Mesenchymal stem cell (in vitro differentiated cells and primary cell): ENCODE results near the gene UVSSA.

Experiments
- DNase-seq: peaks from one replicate; pipeline ENCODE4 v3.0.0-alpha.2; 2013
- H2AFZ ChIP-seq: one replicate; pipeline ENCODE4 v1.6.1; 2013; ENCODE audit warnings: low read depth, mild to moderate bottlenecking, control low read depth, inconsistent platforms, low read length, moderate library complexity
- H2AK5ac ChIP-seq: 2 replicates; pipeline ENCODE4 v1.6.1; 2013; ENCODE audit warnings: low read length, moderate library complexity, mild to moderate bottlenecking, inconsistent platforms; ENCODE audit not compliant: severe bottlenecking
- H2BK120ac ChIP-seq: one replicate; pipeline ENCODE4 v1.6.1; 2013; ENCODE audit warnings: low read depth, mild to moderate bottlenecking, inconsistent platforms, low read length, moderate library complexity
- H2BK12ac ChIP-seq, 2 experiments: one replicate each; pipeline ENCODE4 v1.6.1; 2013; ENCODE audit warnings: inconsistent platforms in 2 of 2, low read length in 2 of 2, mild to moderate bottlenecking in 2 of 2, moderate library complexity in 2 of 2, control low read depth in 1 of 2
- H2BK15ac ChIP-seq: one replicate; pipeline ENCODE4 v1.6.1; 2013; ENCODE audit warnings: mild to moderate bottlenecking, low read depth, inconsistent platforms; ENCODE audit not compliant: poor library complexity, severe bottlenecking
- H2BK5ac ChIP-seq: 2 replicates; pipeline ENCODE4 v1.6.1; 2013; ENCODE audit warnings: low read depth, mild to moderate bottlenecking, low read length, control low read depth, inconsistent platforms; ENCODE audit not compliant: poor library complexity, severe bottlenecking
- H3K14ac ChIP-seq, 2 experiments: one replicate each; pipeline ENCODE4 v1.6.1; 2013; ENCODE audit warnings: inconsistent platforms in 2 of 2, low read length in 2 of 2, control low read depth in 1 of 2, mild to moderate bottlenecking in 1 of 2, moderate library complexity in 1 of 2
- H3K18ac ChIP-seq, 2 experiments: one replicate each; pipeline ENCODE4 v1.6.1; 2013; ENCODE audit warnings: inconsistent platforms in 2 of 2, low read length in 2 of 2, control low read depth in 1 of 2, low read depth in 1 of 2, mild to moderate bottlenecking in 1 of 2
- H3K23ac ChIP-seq, 2 experiments: one replicate each; pipeline ENCODE4 v1.6.1; 2013; ENCODE audit warnings: inconsistent platforms in 2 of 2, low read length in 2 of 2, mild to moderate bottlenecking in 2 of 2, moderate library complexity in 2 of 2, control low read depth in 1 of 2
- H3K27ac ChIP-seq: 2 replicates; pipeline ENCODE4 v1.5.1; 2013; ENCODE audit warnings: mild to moderate bottlenecking, moderate library complexity, low read length, control low read depth, inconsistent platforms; ENCODE audit not compliant: poor library complexity, severe bottlenecking
- H3K27me3 ChIP-seq, 2 experiments: 2 replicates each; pipeline versions ENCODE4 v1.6.1 to v1.7.0; 2013; ENCODE audit warnings: low read length in 2 of 2, mild to moderate bottlenecking in 2 of 2, moderate library complexity in 2 of 2, control low read depth in 1 of 2, inconsistent platforms in 1 of 2; ENCODE audit not compliant: control insufficient read depth in 1 of 2, insufficient read depth in 1 of 2
- H3K36me3 ChIP-seq, 2 experiments: 2 replicates each; pipeline versions ENCODE4 v1.6.1 to v1.7.0; 2013; ENCODE audit warnings: low read length in 2 of 2, control low read depth in 1 of 2, inconsistent platforms in 1 of 2, low read depth in 1 of 2, mild to moderate bottlenecking in 1 of 2; ENCODE audit not compliant: insufficient read depth in 2 of 2, control insufficient read depth in 1 of 2
- H3K4ac ChIP-seq, 2 experiments: one replicate each; pipeline ENCODE4 v1.6.1; 2013; ENCODE audit warnings: inconsistent platforms in 2 of 2, low read length in 2 of 2, mild to moderate bottlenecking in 2 of 2, moderate library complexity in 2 of 2, control low read depth in 1 of 2, low read depth in 1 of 2
- H3K4me1 ChIP-seq: 2 replicates; pipeline ENCODE4 v1.6.1; 2013; ENCODE audit warnings: low read depth, low read length, control low read depth; ENCODE audit not compliant: control insufficient read depth, insufficient read depth
- H3K4me2 ChIP-seq: 2 replicates; pipeline ENCODE4 v1.6.1; 2013; ENCODE audit warnings: low read length, mild to moderate bottlenecking, inconsistent platforms; ENCODE audit not compliant: poor library complexity, severe bottlenecking
- H3K4me3 ChIP-seq, 2 experiments: 2 replicates each; pipeline versions ENCODE4 v1.5.1 to v1.7.0; 2013; ENCODE audit warnings: low read length in 2 of 2, mild to moderate bottlenecking in 2 of 2, control low read depth in 1 of 2, low read depth in 1 of 2; ENCODE audit not compliant: insufficient read depth in 1 of 2
- H3K79me1 ChIP-seq: replicated peaks from 2 replicates; pipeline ENCODE4 v1.6.1; 2013; ENCODE audit warnings: mild to moderate bottlenecking, control low read depth, low read length, inconsistent platforms; ENCODE audit not compliant: poor library complexity, severe bottlenecking
- H3K9ac ChIP-seq: 2 replicates; pipeline ENCODE4 v1.7.0; 2013; ENCODE audit warnings: mild to moderate bottlenecking, low read length, moderate library complexity
- H3K9me3 ChIP-seq: 2 replicates; pipeline ENCODE4 v1.7.0; 2013; ENCODE audit warnings: mild to moderate bottlenecking, low read length; ENCODE audit not compliant: control insufficient read depth
- H4K8ac ChIP-seq: one replicate; pipeline ENCODE4 v1.6.1; 2013; ENCODE audit warnings: inconsistent platforms, mild to moderate bottlenecking, low read length, moderate library complexity
- H4K91ac ChIP-seq: one replicate; pipeline ENCODE4 v1.6.1; 2013; ENCODE audit warnings: mild to moderate bottlenecking, low read length, inconsistent platforms
- WGBS: methylation state at CpG from one replicate; pipeline ENCODE4 v1.1.7; 2013; ENCODE audit warnings: mixed read lengths; 5-methylcytosine and 5-hydroxymethylcytosine counted together

The UVSSA gene

DNA sequence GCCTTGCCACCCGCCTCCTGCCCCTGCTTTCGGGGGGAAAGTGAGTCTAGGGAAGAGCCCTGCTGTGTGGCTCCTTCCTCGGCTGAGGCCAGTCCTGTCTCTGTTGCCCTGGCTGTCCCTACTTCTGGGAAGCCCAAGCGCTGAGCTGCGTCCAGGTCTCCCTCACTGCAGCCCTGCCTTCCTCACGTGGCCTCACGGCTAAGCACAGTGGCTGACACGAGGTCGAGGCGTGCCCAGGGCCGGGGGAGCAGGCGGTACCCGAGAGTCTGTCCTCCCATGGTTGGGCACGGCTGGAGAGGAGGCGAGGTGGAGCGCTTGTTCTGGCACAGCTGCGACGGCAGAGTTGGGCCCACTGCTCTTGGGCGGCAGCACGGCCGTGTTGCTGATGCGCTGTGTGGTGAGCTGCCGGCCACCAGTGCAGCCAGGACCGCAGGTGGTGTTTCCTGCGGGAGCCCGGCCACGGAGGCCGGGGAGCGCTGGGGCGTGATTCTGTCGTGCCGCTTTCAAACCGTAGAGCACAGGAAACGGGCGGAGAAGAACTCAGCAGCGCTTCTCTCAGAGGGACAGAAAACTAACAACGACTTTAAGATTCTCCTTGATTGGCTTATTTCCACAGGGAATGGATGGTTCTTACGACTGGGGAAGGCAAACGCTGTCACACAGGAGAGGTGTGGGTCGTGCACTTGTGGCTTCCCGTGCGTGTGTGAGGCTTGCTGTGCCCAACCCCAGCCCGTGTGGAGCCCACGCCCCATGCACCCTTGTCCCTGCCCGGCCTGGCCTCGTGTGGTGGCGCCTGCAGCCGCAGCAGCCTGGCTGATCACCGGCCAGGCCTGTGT, 36.0 kb upstream of the UVSSA start:
- WGBS, result 97% methylated on average over 49 of the region's 49 CpGs
- H3K4me2 ChIP-seq, result no peak overlapping the region
- no peak overlapping the region for H4K91ac ChIP-seq
- H3K79me1 ChIP-seq, result peaks cover 28% of the 10 kb centered on the region
- no peak overlapping the region for H2AK5ac ChIP-seq
- H2BK120ac ChIP-seq, result no peak overlapping the region
- H3K9ac ChIP-seq, result no peak overlapping the region
- H3K4me1 ChIP-seq, result peaks cover 27% of the 10 kb centered on the region
- no peak overlapping the region for H3K4ac ChIP-seq
- H3K27ac ChIP-seq, result no peak overlapping the region
- no peaks in the 10 kb centered on the region for H3K9me3 ChIP-seq
- H3K4me3 ChIP-seq, result peak overlapping the region in 1 of 2 experiments; percentile 80
- H3K18ac ChIP-seq, result no peak overlapping the region
- no peak overlapping the region for H2BK15ac ChIP-seq
- H3K14ac ChIP-seq, result no peak overlapping the region
- no peak overlapping the region for H2BK12ac ChIP-seq
- no peak overlapping the region for H2BK5ac ChIP-seq
- H3K36me3 ChIP-seq, result peaks cover 49 to 61% of the 10 kb centered on the region in 2 experiments
- H2AFZ ChIP-seq, result no peak overlapping the region
- H3K27me3 ChIP-seq, result no peaks in the 10 kb centered on the region
- DNase-seq, result no peak
- no peak overlapping the region for H4K8ac ChIP-seq
- no peak overlapping the region for H3K23ac ChIP-seq

DNA sequence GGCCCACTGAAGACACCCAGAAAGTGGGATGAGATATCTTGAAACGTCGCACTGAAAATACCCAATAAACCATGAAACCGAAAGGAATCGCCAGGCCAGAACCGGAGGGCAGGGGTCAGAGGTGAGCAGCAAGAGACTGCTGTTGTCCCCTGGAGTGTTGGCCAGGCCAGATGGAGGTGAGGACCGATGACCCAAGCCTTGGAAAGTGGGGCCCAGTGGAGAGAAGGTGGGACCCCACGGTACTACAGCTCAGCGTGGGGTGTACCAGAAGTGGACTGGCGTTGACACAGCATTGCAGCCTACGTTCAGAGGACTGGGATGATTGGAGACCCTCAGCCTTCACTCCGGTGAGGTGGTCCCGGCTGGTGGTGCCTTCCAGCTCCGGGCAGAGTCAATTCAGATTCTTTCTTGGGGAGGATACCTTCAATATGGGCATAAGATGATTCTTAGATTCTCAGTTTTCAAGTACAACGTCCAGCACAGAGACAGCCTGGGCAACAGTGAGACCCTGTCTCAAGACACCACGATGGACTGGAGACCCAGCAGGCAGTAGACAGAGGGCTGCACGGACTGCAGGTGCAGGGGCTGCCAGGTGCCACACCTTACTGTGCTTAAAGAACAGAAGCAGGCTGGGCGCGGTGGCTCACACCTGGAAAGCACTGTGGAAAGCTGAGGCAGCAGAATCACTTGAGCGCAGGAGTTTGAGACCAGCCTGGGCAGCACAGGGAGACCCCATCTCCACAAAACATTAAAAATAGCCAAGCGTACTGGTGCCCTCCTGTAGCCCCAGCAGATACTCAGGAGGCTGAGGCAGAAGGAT, 34.0 kb upstream of the UVSSA start:
- Histone ChIP-seq H2BK120ac (no peak overlapping the region), H3K27me3 (no peaks in the 10 kb centered on the region), H3K18ac (no peak overlapping the region), H2BK12ac (no peak overlapping the region), H3K4ac (no peak overlapping the region), H3K9me3 (no peaks in the 10 kb centered on the region), H3K79me1 (peaks cover 38% of the 10 kb centered on the region), H4K8ac (no peak overlapping the region), H3K9ac (no peak overlapping the region), H3K23ac (no peak overlapping the region), H4K91ac (no peak overlapping the region), H3K4me2 (no peak overlapping the region), H3K4me3 (no peak overlapping the region), H3K14ac (no peak overlapping the region), H2AK5ac (no peak overlapping the region), H3K4me1 (peaks cover 25% of the 10 kb centered on the region), H2BK5ac (no peak overlapping the region), H2AFZ (no peak overlapping the region), H3K36me3 (peaks cover 60 to 76% of the 10 kb centered on the region in 2 experiments), H3K27ac (no peak overlapping the region), H2BK15ac (no peak overlapping the region)
- DNase-seq, result no peak
- 98% methylated on average over 20 of the region's 20 CpGs for WGBS

DNA sequence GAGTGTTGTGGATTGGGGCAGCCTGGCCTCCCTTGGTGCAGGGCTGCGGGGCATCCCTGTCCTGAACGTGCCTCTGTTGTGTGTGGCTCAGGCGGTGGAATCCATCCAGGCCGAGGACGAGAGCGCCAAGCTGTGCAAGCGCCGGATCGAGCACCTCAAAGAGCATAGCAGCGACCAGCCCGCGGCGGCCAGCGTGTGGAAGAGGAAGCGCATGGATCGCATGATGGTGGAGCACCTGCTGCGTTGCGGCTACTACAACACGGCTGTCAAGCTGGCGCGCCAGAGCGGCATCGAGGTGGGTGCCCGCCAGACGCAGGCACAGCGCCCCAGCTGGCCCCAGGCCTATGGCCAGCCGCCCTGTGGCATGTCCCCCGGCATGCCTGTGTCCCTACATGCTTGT, 31.7 kb upstream of the UVSSA start:
- no peak overlapping the region for H2AK5ac ChIP-seq
- H3K36me3 ChIP-seq, result peaks cover 78 to 86% of the 10 kb centered on the region in 2 experiments
- no peak overlapping the region for H2BK5ac ChIP-seq
- H3K27ac ChIP-seq, result no peak overlapping the region
- H3K4me3 ChIP-seq, result no peak overlapping the region
- peaks cover 12% of the 10 kb centered on the region for H3K4me1 ChIP-seq
- H3K4ac ChIP-seq, result no peak overlapping the region
- H3K23ac ChIP-seq, result no peak overlapping the region
- no peak overlapping the region for H2AFZ ChIP-seq
- no peak overlapping the region for H3K4me2 ChIP-seq
- DNase-seq, result no peak
- H3K79me1 ChIP-seq, result peaks cover 51% of the 10 kb centered on the region
- 95% methylated on average over 28 of the region's 28 CpGs for WGBS
- no peaks in the 10 kb centered on the region for H3K27me3 ChIP-seq
- H2BK120ac ChIP-seq, result no peak overlapping the region
- no peak overlapping the region for H3K14ac ChIP-seq
- H4K91ac ChIP-seq, result no peak overlapping the region
- H3K18ac ChIP-seq, result no peak overlapping the region
- no peaks in the 10 kb centered on the region for H3K9me3 ChIP-seq
- H4K8ac ChIP-seq, result peak overlapping the region; percentile 36
- no peak overlapping the region for H2BK15ac ChIP-seq
- H2BK12ac ChIP-seq, result no peak overlapping the region
- no peak overlapping the region for H3K9ac ChIP-seq

DNA sequence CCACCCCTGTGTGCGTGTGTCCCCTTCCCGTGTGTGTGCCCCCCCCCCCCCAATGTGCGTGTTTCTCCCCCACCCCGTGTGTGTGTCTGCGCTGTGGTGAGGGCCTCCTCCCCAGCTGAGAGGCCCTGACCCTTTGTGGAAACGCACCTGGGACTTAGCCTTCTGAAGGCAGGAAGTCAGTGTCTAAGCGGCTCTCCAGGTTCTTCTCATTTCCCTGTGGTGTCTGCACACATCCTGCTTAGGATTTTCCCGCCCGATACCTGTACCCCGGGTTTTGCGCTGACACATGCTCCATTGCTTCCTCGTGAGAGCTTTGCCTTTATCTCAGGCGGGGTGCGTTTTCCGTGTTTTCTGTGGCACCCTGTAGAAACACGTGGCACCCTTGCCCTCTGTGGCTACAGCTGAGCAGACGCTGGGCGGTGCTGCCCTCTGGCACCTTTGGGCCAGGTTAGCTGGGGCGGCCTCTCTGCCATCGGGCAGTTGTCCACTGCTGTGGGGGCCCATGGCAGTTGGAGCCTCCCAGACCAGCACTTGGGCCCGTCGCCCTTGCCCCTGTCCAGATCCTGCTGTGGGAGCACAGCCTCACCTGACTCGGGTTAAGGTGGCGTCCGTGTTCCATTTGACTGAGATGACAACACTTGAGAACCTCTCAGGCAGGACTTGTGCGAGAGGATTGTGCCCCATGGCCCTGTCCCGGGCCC, 31.0 kb upstream of the UVSSA start:
- 97% methylated on average over 27 of the region's 27 CpGs for whole genome bisulfite sequencing
- no peak overlapping the region for H2BK15ac ChIP-seq
- peak overlapping the region; percentile 7 for H4K91ac ChIP-seq
- peaks cover 6% of the 10 kb centered on the region for H3K4me1 ChIP-seq
- H3K27me3 ChIP-seq, result no peaks in the 10 kb centered on the region
- no peak overlapping the region for H2AFZ ChIP-seq
- no peak overlapping the region for H3K27ac ChIP-seq
- H3K4me3 ChIP-seq, result no peak overlapping the region
- no peaks in the 10 kb centered on the region for H3K9me3 ChIP-seq
- H3K14ac ChIP-seq, result no peak overlapping the region
- H3K36me3 ChIP-seq, result peaks cover 81 to 83% of the 10 kb centered on the region in 2 experiments
- H2BK5ac ChIP-seq, result no peak overlapping the region
- no peak overlapping the region for H3K18ac ChIP-seq
- H2BK120ac ChIP-seq, result no peak overlapping the region
- H4K8ac ChIP-seq, result peak overlapping the region; percentile 9
- no peak overlapping the region for H3K9ac ChIP-seq
- no peak overlapping the region for H2BK12ac ChIP-seq
- H3K4ac ChIP-seq, result no peak overlapping the region
- H3K79me1 ChIP-seq, result peaks cover 51% of the 10 kb centered on the region
- H2AK5ac ChIP-seq, result no peak overlapping the region
- no peak overlapping the region for H3K4me2 ChIP-seq
- no peak overlapping the region for H3K23ac ChIP-seq
- no peak for DNase-seq
